Bronchial epithelial cell (primary cell): Measurements from ENCODE around the gene SLC16A8. TPM values are rescaled to one million over a fixed set of nuclear protein-coding genes. Genes with fewer than 3 reads are reported as not detected.
A peak's percentile ranks its signal among the peaks of the same experiment; 100 is the strongest.
"Not testable (repeated sequence)": the region's sequence is repeated elsewhere in the genome, so short reads cannot be mapped to it uniquely, and the experiment has no call there.

Experiments
- DNase-seq: peaks from one replicate; pipeline ENCODE4 v3.0.0-alpha.2; 2010; ENCODE audit warnings: low read depth
- FAIRE-seq: peaks from 2 replicates; lab custom pipeline; 2011; peaks lifted over from hg19 to GRCh38; lab: Jason Lieb, UNC
- H3K27me3 ChIP-seq: 2 replicates; pipeline ENCODE4 v1.5.1; 2011; ENCODE audit warnings: low read length; ENCODE audit not compliant: control insufficient read depth, insufficient read depth
- H3K36me3 ChIP-seq: 2 replicates; pipeline ENCODE4 v1.5.1; 2011; ENCODE audit warnings: low read length; ENCODE audit not compliant: control insufficient read depth, insufficient read depth
- H3K4me3 ChIP-seq: 2 replicates; pipeline ENCODE4 v1.5.1; 2011; ENCODE audit warnings: mild to moderate bottlenecking, low read depth, low read length, control low read depth
- CTCF ChIP-seq: IDR thresholded peaks from 2 replicates; pipeline ENCODE4 v1.5.1; 2011; ENCODE audit warnings: mild to moderate bottlenecking, moderate library complexity, low read length, control low read depth, inconsistent platforms; ENCODE audit not compliant: insufficient read depth, severe bottlenecking
- total RNA-seq: library from RNA; depleted of rRNA; stranded (reverse); fragments of >200 nt; gene quantifications from 2 replicates; pipeline ENCODE4 v1.2.1, GENCODE V29; 2014

SLC16A8 gene
- total RNA-seq, 1 donor from 2014 or later = 0.26 TPM

DNA sequence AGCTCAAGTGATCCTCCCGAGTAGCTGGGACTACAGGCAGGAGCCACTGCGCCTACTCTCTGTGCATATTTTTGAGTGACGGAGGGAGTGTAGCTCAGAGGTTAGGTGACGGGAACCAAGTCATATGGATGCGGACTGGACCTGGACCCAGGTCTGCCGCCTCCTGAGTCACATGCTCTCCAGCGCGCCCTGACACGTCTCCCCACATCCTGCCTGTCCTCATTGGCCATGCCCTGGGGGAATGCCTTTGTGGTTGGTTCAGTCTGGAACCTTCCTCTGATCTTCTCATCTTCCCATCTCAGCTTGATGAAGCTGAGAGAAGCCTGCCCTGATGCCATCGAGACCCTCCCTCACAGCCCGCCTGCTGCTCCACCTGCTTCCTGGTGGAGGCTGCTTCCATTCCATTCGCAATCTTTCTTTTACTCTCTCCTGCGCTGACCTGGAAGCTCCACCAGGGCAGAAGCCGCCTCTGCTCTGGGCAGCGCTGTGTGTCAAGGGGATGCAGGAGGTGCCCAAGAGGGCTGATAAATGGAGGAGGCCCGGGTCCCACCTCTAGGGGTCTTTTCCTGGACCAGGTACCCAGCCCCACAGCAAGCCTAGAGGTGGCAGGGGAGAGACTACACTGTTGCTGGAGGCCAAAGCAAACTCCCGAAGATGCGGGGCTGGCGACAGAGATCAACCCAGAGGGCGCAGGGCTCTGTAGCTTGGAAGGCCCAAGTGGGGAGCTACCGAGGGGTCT is 40.4 kb upstream of the SLC16A8 start:
- H3K27me3 ChIP-seq = no peaks in the 10 kb centered on the region
- peak; percentile 90 for DNase-seq
- TF ChIP-seq CTCF = peak; percentile 17
- no peaks in the 10 kb centered on the region for H3K36me3 ChIP-seq
- FAIRE-seq = peak; percentile 86
- no peak overlapping the region for H3K4me3 ChIP-seq

- H3K36me3 ChIP-seq = no peaks in the 10 kb centered on the region
- no peak overlapping the region for H3K4me3 ChIP-seq
- no peaks in the 10 kb centered on the region for H3K27me3 ChIP-seq
- FAIRE-seq (no peak), DNase-seq (no peak)
- TF ChIP-seq CTCF = no peak
Measured at GRCh38 chr22:38122616-38123015, 38.6 kb upstream of the SLC16A8 start.

GRCh38 chr22:38120359-38121110 is 36.6 kb upstream of the SLC16A8 start:
- H3K4me3 ChIP-seq = no peak overlapping the region
- H3K27me3 ChIP-seq = no peaks in the 10 kb centered on the region
- FAIRE-seq (no peak), DNase-seq (peak; percentile 29)
- no peaks in the 10 kb centered on the region for H3K36me3 ChIP-seq
- TF ChIP-seq CTCF = no peak

GRCh38 chr22:38118747-38119146 is 34.8 kb upstream of the SLC16A8 start:
- H3K27me3 ChIP-seq, DNase-seq, FAIRE-seq, H3K36me3 ChIP-seq, H3K4me3 ChIP-seq: not testable (repeated sequence)

- no peak for TF ChIP-seq CTCF
- Histone ChIP-seq H3K36me3 (peaks cover 2% of the 10 kb centered on the region), H3K4me3 (no peak overlapping the region), H3K27me3 (no peaks in the 10 kb centered on the region)
- FAIRE-seq (no peak), DNase-seq (no peak)
Measured at GRCh38 chr22:38118182-38118581, 34.2 kb upstream of the SLC16A8 start.

- not testable (repeated sequence) for H3K27me3 ChIP-seq, H3K36me3 ChIP-seq, H3K4me3 ChIP-seq, FAIRE-seq, DNase-seq
Measured at GRCh38 chr22:38117556-38117955, 33.6 kb upstream of the SLC16A8 start.
